Pancreas (tissue), 10 donors: ENCODE data around the gene OSBPL10. TPM values are rescaled to one million over a fixed set of nuclear protein-coding genes. Genes with fewer than 3 reads are reported as not detected.

Experiments used
- ATAC-seq, 4 donors: fragments of 200-7000 bp; cut with Tn5 transposase; one replicate each; pipeline versions ENCODE4 v1.8.0 to v1.9.1; 2020; ENCODE audit warnings: mild to moderate bottlenecking in 4 of 4, moderate library complexity in 4 of 4
- DNase-seq, 6 donors: peaks; one replicate each; pipeline ENCODE4 v3.0.0-alpha.2; 2020
- FAIRE-seq: peaks from 2 replicates; lab custom pipeline; 2012; peaks lifted over from hg19 to GRCh38; lab: Jason Lieb, UNC
- H3K27ac ChIP-seq, 4 donors: fragments of 200-600 bp; sonication (generic); 1 replicate in 3 of 4; 2 replicates in 1 of 4; pipeline versions ENCODE4 v1.5.0 to v1.8.0; 2020
- H3K27me3 ChIP-seq, 4 donors: fragments of 200-600 bp; one replicate each; pipeline ENCODE4 v1.8.0; 2021
- H3K36me3 ChIP-seq, 3 donors: fragments of 200-600 bp; sonication (generic) in 1 of 3; one replicate each; pipeline versions ENCODE4 v1.5.0 to v1.8.0; 2020 to 2021
- H3K4me1 ChIP-seq, 3 donors: fragments of 200-600 bp; one replicate each; pipeline ENCODE4 v1.8.0; 2021
- H3K4me3 ChIP-seq, 4 donors: fragments of 200-600 bp; sonication (generic) in 2 of 4; one replicate each; pipeline versions ENCODE4 v1.5.0 to v1.8.0; 2020 to 2021
- H3K9me3 ChIP-seq, 4 donors: fragments of 200-600 bp; one replicate each; pipeline ENCODE4 v1.8.0; 2021
- WGBS, 2 donors: extraction: QIAGEN DNeasy Blood & Tissue Kit; methylation state at CpG; one replicate each; pipeline ENCODE4 v1.1.7; 2013; 5-methylcytosine and 5-hydroxymethylcytosine counted together
- intact Hi-C, 3 donors: fragments of 100-400 bp; cut with DNase I; formaldehyde crosslinking; loops; one replicate each; pipeline versions ENCODE4 v1.11.1 to v1.14.2; 2022
- polyA plus RNA-seq, 2 donors: library from polyadenylated mRNA; stranded (reverse); fragments of 200-250 nt; gene quantifications; one replicate each; pipeline ENCODE4 v1.2.3, GENCODE V29; 2013
- total RNA-seq, 6 donors: library from RNA; stranded (reverse); fragmentation: NEBNext Ultra II Directional in 4 of 6; extraction: Animal tissue kit (Norgen Biotek cat#: 25700) in 4 of 6; gene quantifications; one replicate each; pipeline versions ENCODE4 v1.2.1 to v1.2.4, GENCODE V29; 2021 to 2023
- TF ChIP-seq, protein P1 (sequence below), 4 donors: fragments of 200-600 bp; sonication (generic) in 3 of 4; IDR thresholded peaks; one replicate each; pipeline versions ENCODE4 v1.5.0 to v1.8.0; 2021; ENCODE audit warnings: antibody characterized with exemption in 4 of 4
- donor health status: healthy with polysubstance abuse.
- donor health status: DM: no; HTN: no; CAD: no; lungs with moderate emphysema.
- donor health status: DM: no; HTN: no; CAD: no.
- donor health status: control.
- donor health status: control.
- donor health status: Bipolar disorder and iron deficiency.
- donor health status: DM: yes; HTN: yes; CAD: no.
- donor health status: DM: no; HTN: no; CAD: no.
- donor health status: DM: no; HTN: no; CAD: no.
- donor health status: DM: yes; HTN: yes; CAD: no.

Gene OSBPL10
- total and polyA plus RNA-seq, 8 donors, result 0.57 to 4.0 (median 2.2) TPM

DNA sequence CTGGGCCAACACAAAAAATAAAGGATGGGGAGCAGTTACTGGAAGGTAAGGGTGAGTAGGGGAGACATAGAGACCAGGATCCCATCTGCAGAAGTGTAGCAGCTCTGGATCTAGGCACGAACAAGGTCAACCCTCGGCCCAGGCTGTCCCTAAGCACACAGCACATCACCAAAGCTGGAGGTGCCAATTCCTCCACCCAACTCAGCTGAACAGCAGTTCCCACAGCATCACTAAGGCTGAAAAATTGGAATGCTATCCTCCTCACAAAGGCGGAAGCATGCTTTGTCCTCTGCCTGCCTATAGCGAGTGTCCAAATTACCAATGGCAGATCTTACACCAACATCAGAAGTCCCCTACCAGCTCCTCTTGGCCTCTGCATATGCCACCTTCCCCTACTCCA is 33.9 kb downstream of the OSBPL10 start:
- WGBS, 2 donors, result 97 to 98% methylated on average over 4 of the region's 4 CpGs

GRCh38 chr3:31946484-31947081 is 34.5 kb downstream of the OSBPL10 start:
- WGBS, 2 donors, result 91 to 93% methylated on average over 10 of the region's 10 CpGs
- intact Hi-C loops, result no loop called here
- Histone ChIP-seq H3K9me3 (no peaks in the 10 kb centered on the region), H3K36me3 (no peaks in the 10 kb centered on the region), H3K27me3 (no peaks in the 10 kb centered on the region), H3K4me3 (no peak overlapping the region), H3K27ac (no peak overlapping the region), H3K4me1 (no peaks in the 10 kb centered on the region)
- ATAC-seq (no peak), DNase-seq (no peak), FAIRE-seq (no peak)
- TF ChIP-seq, protein P1, sequence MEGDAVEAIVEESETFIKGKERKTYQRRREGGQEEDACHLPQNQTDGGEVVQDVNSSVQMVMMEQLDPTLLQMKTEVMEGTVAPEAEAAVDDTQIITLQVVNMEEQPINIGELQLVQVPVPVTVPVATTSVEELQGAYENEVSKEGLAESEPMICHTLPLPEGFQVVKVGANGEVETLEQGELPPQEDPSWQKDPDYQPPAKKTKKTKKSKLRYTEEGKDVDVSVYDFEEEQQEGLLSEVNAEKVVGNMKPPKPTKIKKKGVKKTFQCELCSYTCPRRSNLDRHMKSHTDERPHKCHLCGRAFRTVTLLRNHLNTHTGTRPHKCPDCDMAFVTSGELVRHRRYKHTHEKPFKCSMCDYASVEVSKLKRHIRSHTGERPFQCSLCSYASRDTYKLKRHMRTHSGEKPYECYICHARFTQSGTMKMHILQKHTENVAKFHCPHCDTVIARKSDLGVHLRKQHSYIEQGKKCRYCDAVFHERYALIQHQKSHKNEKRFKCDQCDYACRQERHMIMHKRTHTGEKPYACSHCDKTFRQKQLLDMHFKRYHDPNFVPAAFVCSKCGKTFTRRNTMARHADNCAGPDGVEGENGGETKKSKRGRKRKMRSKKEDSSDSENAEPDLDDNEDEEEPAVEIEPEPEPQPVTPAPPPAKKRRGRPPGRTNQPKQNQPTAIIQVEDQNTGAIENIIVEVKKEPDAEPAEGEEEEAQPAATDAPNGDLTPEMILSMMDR (IDR thresholded peaks at IDR 0.05), result no peak

More for the DNA sequence above, 33.9 kb downstream of the OSBPL10 start:
- H3K4me3 ChIP-seq, result no peak overlapping the region
- TF ChIP-seq, protein P1 (IDR thresholded peaks at IDR 0.05), result no peak
- no peaks in the 10 kb centered on the region for H3K27me3 ChIP-seq
- intact Hi-C loops, result no loop called here
- no peaks in the 10 kb centered on the region for H3K9me3 ChIP-seq
- no peaks in the 10 kb centered on the region for H3K4me1 ChIP-seq
- H3K27ac ChIP-seq, result no peak overlapping the region
- FAIRE-seq (no peak), DNase-seq (no peak), ATAC-seq (no peak)
- no peaks in the 10 kb centered on the region for H3K36me3 ChIP-seq

GRCh38 chr3:31945738-31946052 is 35.4 kb downstream of the OSBPL10 start:
- TF ChIP-seq, protein P1 (IDR thresholded peaks at IDR 0.05), result no peak
- FAIRE-seq (no peak), ATAC-seq (peak in 3 of 4 donors; percentile 27 to 50 (median 44)), DNase-seq (no peak)
- no peaks in the 10 kb centered on the region for H3K4me1 ChIP-seq
- H3K36me3 ChIP-seq, result no peaks in the 10 kb centered on the region
- no peak overlapping the region for H3K4me3 ChIP-seq
- 90 to 93% methylated on average over 3 of the region's 3 CpGs for WGBS, 2 donors
- no peaks in the 10 kb centered on the region for H3K27me3 ChIP-seq
- no peaks in the 10 kb centered on the region for H3K9me3 ChIP-seq
- H3K27ac ChIP-seq, result no peak overlapping the region
- intact Hi-C loops, result no loop called here

- no peaks in the 10 kb centered on the region for H3K36me3 ChIP-seq
- FAIRE-seq (no peak), DNase-seq (no peak), ATAC-seq (no peak)
- TF ChIP-seq, protein P1 (IDR thresholded peaks at IDR 0.05), result no peak
- no peaks in the 10 kb centered on the region for H3K4me1 ChIP-seq
- no peaks in the 10 kb centered on the region for H3K27me3 ChIP-seq
- no peak overlapping the region for H3K4me3 ChIP-seq
- H3K27ac ChIP-seq, result no peak overlapping the region
- intact Hi-C loops, result no loop called here
- no peaks in the 10 kb centered on the region for H3K9me3 ChIP-seq
These were observed 38.0 kb downstream of the OSBPL10 start for GRCh38 chr3:31943041-31943440.

DNA sequence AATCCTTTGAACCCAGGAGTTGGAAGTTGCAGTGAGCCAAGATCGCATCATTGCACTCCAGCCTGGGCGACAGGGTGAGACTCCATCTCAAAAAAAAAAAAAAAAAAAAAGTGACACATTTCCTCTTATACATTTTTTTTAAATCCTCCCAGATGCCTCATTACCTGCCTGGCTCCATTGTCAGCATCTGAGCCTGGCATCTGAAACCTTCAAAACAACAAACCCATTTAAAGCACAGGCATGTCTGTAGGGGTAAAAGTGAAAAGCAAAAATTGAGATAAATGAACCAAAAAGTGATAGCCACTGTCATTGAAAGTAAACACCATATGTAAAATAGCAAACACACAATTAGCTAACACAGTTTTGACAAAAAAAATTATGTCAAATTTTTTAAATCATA is 38.6 kb downstream of the OSBPL10 start:
- intact Hi-C loops, result no loop called here
- H3K27ac ChIP-seq, result no peak overlapping the region
- WGBS, 2 donors, result 93 to 96% methylated on average over 2 of the region's 2 CpGs
- H3K4me1 ChIP-seq, result no peaks in the 10 kb centered on the region
- no peaks in the 10 kb centered on the region for H3K27me3 ChIP-seq
- ATAC-seq (no peak), DNase-seq (no peak), FAIRE-seq (no peak)
- TF ChIP-seq, protein P1 (IDR thresholded peaks at IDR 0.05), result no peak
- no peak overlapping the region for H3K4me3 ChIP-seq
- H3K36me3 ChIP-seq, result no peaks in the 10 kb centered on the region
- no peaks in the 10 kb centered on the region for H3K9me3 ChIP-seq
